HG02798 (cell line): ENCODE data around the gene LRP1B.

ENCODE experiments used
- ATAC-seq: cut with Tn5 transposase; IDR thresholded peaks from one replicate; pipeline ENCODE4 v1.9.1; 2021; ENCODE audit warnings: mild to moderate bottlenecking; ENCODE audit not compliant: unreplicated experiment, poor library complexity

Gene LRP1B

DNA sequence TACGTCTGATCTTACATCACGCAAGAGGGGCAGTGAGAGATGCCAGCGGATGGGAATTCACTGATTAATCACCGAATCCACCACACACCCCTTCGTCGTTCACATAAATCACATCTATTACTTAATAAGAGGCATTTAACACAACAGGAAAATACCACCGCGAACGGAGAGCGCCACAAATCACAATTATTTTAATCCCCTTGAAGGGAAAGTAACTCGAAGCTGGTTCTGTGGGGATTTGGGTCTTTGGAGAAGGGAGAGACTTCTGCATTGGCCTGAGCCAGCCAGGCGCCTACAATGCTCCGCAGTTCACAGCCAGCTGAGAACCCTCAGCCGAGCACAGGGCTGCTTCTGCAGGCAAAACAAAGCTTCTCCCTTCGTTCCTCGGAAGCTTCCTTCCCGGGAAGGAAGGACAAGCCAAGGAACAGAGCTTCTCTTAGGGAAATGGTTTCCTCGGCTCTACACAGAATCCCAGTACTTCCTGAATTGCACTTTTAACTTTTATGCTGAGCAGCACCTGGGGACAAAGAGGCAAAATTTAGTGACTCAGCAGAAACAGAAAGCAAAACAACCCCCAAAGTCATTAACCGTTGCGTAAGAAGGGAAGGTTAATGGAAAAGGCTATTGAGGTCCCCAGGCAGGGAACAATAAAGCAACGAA is at the start of gene LRP1B:
Gene LRP1B, minus strand, starts transcription at position 7 of the 660 bp plus-strand sequence. CDS start 287 bp downstream, outside the sequence.
- ATAC-seq: peak; percentile 68

- no peak for ATAC-seq
Measured at GRCh38 chr2:142179686-142180085, 48.9 kb upstream of the LRP1B start.

- no peak for ATAC-seq
Measured at GRCh38 chr2:142178604-142179003, 47.8 kb upstream of the LRP1B start.

DNA sequence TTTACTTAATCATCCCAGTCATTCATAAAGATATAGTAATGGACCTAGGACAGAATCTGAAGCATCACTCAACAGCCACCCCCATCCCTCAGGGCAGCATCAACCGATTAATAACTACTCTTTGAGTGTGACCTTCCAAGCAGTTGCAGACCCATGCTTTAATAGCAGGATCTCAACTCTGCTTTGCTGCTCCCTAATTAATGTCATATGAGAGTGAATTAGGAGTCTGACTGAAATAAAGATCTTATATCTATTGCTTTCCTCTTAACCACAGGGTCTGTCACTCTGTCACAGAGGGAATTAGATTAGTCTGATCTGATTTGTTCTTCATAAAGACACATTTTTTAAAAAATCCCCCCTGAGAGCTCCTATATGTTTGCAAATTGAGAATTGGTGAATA is 46.1 kb upstream of the LRP1B start:
- no peak for ATAC-seq

- no peak for ATAC-seq
Measured at GRCh38 chr2:142175813-142176338, 45.1 kb upstream of the LRP1B start.

DNA sequence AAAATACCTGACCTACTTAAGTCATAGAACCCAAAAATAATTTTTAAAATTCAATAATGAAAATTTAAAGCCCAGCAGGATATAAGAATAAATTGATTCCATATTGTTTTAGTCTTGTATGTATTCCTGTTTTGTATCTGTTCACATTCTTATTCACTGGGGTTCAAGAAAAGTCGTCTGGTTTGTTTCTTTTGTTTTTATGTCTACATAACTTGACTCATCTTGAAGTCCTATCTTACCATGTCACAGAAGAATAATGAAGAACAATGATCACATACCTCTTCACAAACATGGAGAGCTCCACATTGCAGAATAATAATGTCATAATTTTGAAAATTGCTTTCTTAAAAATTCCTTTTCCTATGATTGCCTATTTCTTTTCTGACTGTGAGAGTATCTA is 43.4 kb upstream of the LRP1B start:
- ATAC-seq: no peak

DNA sequence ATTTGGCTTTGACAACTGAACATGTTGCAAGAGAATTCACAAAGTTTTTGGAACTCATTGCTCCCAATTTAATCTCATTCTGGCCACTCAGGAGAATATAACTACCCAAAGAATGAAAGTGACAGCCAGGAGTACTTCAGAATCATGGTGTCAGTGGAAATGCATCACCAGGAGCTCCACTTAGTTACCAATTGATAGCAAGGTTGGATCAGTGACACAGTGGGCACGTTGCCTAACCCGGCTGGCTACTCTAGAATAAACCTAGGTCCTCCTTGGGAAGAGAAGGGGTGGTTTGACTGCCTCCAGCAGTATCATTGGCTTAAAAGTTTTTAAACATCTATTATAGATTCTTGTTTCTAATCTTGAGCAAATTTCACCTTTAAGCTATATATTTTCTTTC is 40.0 kb upstream of the LRP1B start:
- no peak for ATAC-seq

GRCh38 chr2:142165790-142166189 is 35.0 kb upstream of the LRP1B start:
- ATAC-seq: peak; percentile 94

GRCh38 chr2:142153601-142154000 is 22.8 kb upstream of the LRP1B start:
- no peak for ATAC-seq

DNA sequence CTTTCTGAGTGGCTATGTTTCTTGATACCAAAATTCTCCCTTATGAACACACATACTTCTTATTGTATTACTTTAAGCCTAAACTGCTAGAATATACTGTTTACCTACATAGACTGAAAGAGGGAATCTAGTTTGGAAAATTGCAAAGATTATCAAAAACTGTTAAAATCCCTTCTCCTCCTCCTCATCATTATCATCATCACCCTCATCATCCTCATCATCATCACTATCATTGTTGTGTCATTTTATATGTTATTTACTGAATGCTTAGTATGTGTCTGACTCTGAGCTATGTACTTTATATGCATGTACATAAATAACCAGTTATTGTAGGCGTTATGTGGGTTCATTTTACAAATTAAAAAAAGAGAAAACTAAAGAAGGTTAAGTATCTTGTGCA is 19.6 kb upstream of the LRP1B start:
- no peak for ATAC-seq

DNA sequence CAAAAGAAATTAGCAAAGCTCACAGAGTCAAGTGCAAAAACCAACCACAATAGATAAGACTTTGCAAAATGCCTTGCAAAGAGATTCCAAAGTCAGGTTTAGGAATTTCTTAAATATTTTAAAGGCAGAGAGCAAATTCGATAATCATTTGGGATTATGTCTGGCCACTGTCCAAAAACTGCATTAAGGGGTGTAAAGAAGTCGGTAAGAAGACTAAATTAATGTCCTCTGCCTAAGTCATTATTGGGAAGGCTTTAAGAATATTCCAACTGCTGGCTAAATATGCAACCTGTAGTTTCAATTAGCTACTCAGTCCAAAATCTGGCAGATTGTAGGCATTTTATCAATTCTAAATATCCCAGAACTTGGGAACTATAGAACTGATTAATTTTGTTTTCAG is 13.7 kb upstream of the LRP1B start:
- ATAC-seq: no peak

- ATAC-seq: peak; percentile 36
Measured at GRCh38 chr2:142142595-142142994, 11.8 kb upstream of the LRP1B start.

DNA sequence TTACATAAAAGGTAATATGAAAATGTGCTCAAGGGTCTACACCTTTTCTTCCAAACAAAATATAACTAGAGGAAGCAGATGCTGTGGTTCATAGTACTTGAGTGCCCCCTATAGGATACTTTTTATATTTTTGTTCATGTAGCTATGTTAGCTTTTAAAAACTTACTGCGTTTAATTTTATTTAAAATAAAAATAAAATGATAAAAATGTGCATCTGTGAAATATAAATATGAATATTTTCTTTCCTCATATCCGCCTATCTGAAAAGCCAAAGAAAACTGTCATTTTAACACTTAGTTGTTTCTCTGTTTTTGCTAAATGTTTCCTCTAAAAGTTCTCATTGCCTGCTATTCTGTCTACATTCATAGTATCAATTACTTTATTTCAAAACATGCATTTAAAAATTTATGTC is 9.6 kb upstream of the LRP1B start:
- no peak for ATAC-seq

DNA sequence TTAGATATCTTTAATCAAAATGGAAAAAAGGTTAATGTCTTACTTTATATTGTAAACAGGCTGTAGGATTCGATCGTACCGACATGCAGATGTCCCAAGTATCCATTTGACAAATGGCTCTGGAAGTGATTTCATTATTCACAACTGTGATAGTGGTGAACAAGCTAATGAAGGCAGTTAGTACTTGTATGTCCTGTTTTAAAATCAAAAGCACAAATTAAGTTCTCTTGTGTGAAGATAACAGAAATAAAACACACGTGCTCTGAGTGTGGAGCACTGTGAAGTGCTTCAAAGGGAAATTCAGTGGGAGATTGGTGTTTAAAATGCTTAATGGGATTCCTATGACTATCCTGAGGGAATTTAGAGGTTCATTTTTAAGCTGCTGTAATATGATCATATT is 8.6 kb upstream of the LRP1B start:
- ATAC-seq: no peak

DNA sequence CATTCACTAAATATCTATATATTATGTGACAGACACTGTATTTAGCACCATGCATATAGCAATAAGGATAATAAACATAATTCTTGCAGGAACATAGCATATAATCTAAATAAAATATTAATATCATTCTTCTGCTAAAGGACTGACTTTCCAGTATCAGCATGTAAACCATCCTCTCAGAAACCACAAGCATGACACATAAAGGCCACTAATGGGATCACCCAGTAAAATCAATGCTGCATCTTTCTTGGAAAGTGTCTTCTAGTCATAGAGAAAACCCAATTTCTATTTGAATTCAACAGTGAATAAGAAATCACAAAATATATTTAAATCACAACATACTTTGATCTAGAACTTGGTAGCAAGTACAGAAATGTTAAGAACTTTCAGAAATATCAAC is 5.8 kb upstream of the LRP1B start:
- no peak for ATAC-seq

DNA sequence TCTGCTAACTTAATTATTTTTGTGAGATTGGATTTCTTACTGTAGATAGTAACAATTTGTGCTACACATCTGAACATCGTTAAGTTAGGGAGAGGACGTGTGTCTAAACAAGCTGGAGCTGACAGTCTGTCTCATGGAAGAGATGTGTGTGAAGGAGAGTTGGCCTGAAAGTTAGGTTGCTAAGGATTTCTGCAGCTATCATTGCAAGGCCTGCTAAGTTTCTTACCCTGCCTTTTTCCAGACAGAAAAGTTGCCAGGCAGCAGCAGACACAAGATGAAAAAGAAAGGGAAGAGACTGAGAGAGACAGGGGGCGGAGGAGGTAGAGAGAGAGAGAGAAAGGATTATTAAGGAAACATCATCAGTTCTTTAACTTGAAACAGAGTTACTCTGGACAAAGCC is 4.1 kb upstream of the LRP1B start:
- no peak for ATAC-seq

- peak; percentile 49 for ATAC-seq
Measured at GRCh38 chr2:142130111-142131009, 456 bp downstream of the LRP1B start.

DNA sequence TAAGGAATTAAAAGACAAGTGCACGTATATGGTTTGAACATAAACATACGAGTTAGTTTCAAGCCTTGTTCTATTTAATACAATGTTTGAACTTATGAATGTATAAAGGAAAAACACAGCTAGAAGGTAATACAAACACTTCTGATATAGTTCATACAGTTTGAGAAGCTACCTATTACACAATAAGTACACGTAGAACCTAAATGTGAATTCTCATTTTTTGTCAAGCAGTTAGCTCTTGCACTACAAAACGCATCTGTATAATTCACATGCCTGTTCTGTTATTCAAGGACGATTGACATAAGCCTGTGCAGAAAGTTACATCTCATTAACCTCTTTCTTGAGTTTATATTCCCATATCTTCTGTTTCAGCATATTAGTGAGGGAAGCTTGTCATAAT is 2.7 kb downstream of the LRP1B start:
- no peak for ATAC-seq

GRCh38 chr2:142127248-142127647 is 3.6 kb downstream of the LRP1B start:
- ATAC-seq: no peak

DNA sequence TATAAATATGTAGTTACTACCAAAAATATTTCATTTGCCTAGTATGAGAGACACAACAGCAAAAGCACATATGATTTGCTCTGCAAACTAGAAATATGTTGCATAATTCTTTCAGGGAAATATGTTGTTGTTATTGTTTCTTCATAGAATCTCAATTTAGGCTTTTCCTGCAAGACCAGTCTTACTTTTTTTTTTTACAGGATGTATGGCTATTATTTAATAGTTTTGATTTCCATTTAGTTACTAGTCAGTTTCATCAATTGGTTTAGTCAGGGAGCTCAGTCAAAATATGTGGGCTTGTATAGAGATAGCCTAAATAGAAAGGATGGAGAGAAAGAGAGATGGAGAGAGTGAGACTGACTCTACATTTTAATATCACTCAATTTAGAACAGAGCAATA is 6.1 kb downstream of the LRP1B start:
- ATAC-seq: no peak

- ATAC-seq: no peak
Measured at GRCh38 chr2:142119347-142119746, 11.5 kb downstream of the LRP1B start.
